ENCODE results near the gene ANKRD22.

The ANKRD22 gene

GRCh38 chr10:88850712-88851111, 932 bp downstream of the ANKRD22 start:
- TF ChIP-seq FOXP2 (optimal IDR thresholded peaks at IDR 0.05; ENCODE audit: borderline replicate concordance, extremely low read depth, extremely low read length, insufficient read depth), result no peak
- TF ChIP-seq POLR2AphosphoS5 (IDR thresholded peaks at IDR 0.05; ENCODE audit: low read depth, low read length), result no peak
- no peak for TF ChIP-seq SIN3A (IDR thresholded peaks at IDR 0.05; ENCODE audit: borderline replicate concordance, insufficient read depth, low read length)
- no peak for TF ChIP-seq TAF1 (IDR thresholded peaks at IDR 0.05; ENCODE audit: borderline replicate concordance, insufficient read depth, low read length)
- TF ChIP-seq REST (IDR thresholded peaks at IDR 0.05; ENCODE audit: insufficient read depth in 1 of 2, low read depth in 2 of 2, low read length in 2 of 2), result no peak

- no peak for TF ChIP-seq TAF1 (IDR thresholded peaks at IDR 0.05; ENCODE audit: borderline replicate concordance, insufficient read depth, low read length)
- TF ChIP-seq SIN3A (IDR thresholded peaks at IDR 0.05; ENCODE audit: borderline replicate concordance, insufficient read depth, low read length), result no peak
- no peak for TF ChIP-seq POLR2AphosphoS5 (IDR thresholded peaks at IDR 0.05; ENCODE audit: low read depth, low read length)
- no peak for TF ChIP-seq FOXP2 (optimal IDR thresholded peaks at IDR 0.05; ENCODE audit: borderline replicate concordance, extremely low read depth, extremely low read length, insufficient read depth)
- no peak for TF ChIP-seq REST (IDR thresholded peaks at IDR 0.05; ENCODE audit: insufficient read depth in 1 of 2, low read depth in 2 of 2, low read length in 2 of 2)
Measured at GRCh38 chr10:88849234-88849633, 2.4 kb downstream of the ANKRD22 start.

GRCh38 chr10:88848499-88848898, 3.1 kb downstream of the ANKRD22 start:
- no peak for TF ChIP-seq SIN3A (IDR thresholded peaks at IDR 0.05; ENCODE audit: borderline replicate concordance, insufficient read depth, low read length)
- no peak for TF ChIP-seq REST (IDR thresholded peaks at IDR 0.05; ENCODE audit: insufficient read depth in 1 of 2, low read depth in 2 of 2, low read length in 2 of 2)
- TF ChIP-seq FOXP2 (optimal IDR thresholded peaks at IDR 0.05; ENCODE audit: borderline replicate concordance, extremely low read depth, extremely low read length, insufficient read depth), result no peak
- no peak for TF ChIP-seq TAF1 (IDR thresholded peaks at IDR 0.05; ENCODE audit: borderline replicate concordance, insufficient read depth, low read length)
- no peak for TF ChIP-seq POLR2AphosphoS5 (IDR thresholded peaks at IDR 0.05; ENCODE audit: low read depth, low read length)

GRCh38 chr10:88843171-88843570, 8.5 kb downstream of the ANKRD22 start:
- TF ChIP-seq REST (IDR thresholded peaks at IDR 0.05; ENCODE audit: insufficient read depth in 1 of 2, low read depth in 2 of 2, low read length in 2 of 2), result no peak

GRCh38 chr10:88841316-88842111, 10.1 kb downstream of the ANKRD22 start:
- no peak for TF ChIP-seq POLR2AphosphoS5 (IDR thresholded peaks at IDR 0.05; ENCODE audit: low read depth, low read length)
- TF ChIP-seq REST (IDR thresholded peaks at IDR 0.05; ENCODE audit: insufficient read depth in 1 of 2, low read depth in 2 of 2, low read length in 2 of 2), result no peak
- TF ChIP-seq SIN3A (IDR thresholded peaks at IDR 0.05; ENCODE audit: borderline replicate concordance, insufficient read depth, low read length), result no peak
- TF ChIP-seq TAF1 (IDR thresholded peaks at IDR 0.05; ENCODE audit: borderline replicate concordance, insufficient read depth, low read length), result no peak
- no peak for TF ChIP-seq FOXP2 (optimal IDR thresholded peaks at IDR 0.05; ENCODE audit: borderline replicate concordance, extremely low read depth, extremely low read length, insufficient read depth)

Data from PFSK-1 (cell line).